OCI-LY1 (cell line): ENCODE measurements around the gene RAB3A.

Experiments used
- CTCF ChIP-seq: fragments of 200-600 bp; sonication (generic), shearing (Covaris generic); IDR thresholded peaks from 2 replicates; pipeline ENCODE4 v1.5.1; 2017; ENCODE audit warnings: mild to moderate bottlenecking, antibody characterized with exemption, low read length, moderate library complexity, mixed read lengths
- EZH2 ChIP-seq: fragments of 200-600 bp; sonication (generic), shearing (Covaris generic); IDR thresholded peaks from 2 replicates; pipeline ENCODE4 v1.8.0; 2017; ENCODE audit warnings: borderline replicate concordance, mixed run types, mild to moderate bottlenecking, antibody characterized with exemption, low read length, moderate library complexity, mixed read lengths

- TF ChIP-seq CTCF: no peak
- TF ChIP-seq EZH2: no peak
Observed at GRCh38 chr19:18165794-18166544, 37.9 kb downstream of the RAB3A start.
